HCT116 (cell line): ENCODE results near the gene ELF2. TPM values are rescaled to one million over a fixed set of nuclear protein-coding genes. Genes with fewer than 3 reads are reported as not detected.

Source experiments
- ATAC-seq: fragments of 200-7000 bp; cut with Tn5 transposase; 2 replicates; pipeline ENCODE4 v1.9.1; 2020; ENCODE audit warnings: mild to moderate bottlenecking, moderate library complexity
- BruUV-seq: library from RNA; stranded (reverse); fragments of 400-500 nt; replicated peaks from 2 replicates; lab custom pipeline; 2021; lab: Mats Ljungman, UMichigan
- CTCF ChIA-PET: fragments of 300-600 bp; sonication (Branson Sonifier 250); formaldehyde crosslinking; loops from one replicate; lab custom pipeline; 2021; ENCODE audit warnings: antibody characterized with exemption; lab: Charles Lee
- POLR2A ChIA-PET: fragments of 300-600, 350-600 bp; sonication (Branson Sonifier 250); formaldehyde crosslinking; loops from one replicate; lab custom pipeline; 2021; ENCODE audit warnings: antibody characterized with exemption; lab: Charles Lee
- RAD21 ChIA-PET, 2 experiments: fragments of 300-600 bp; sonication (Branson Sonifier 250); formaldehyde crosslinking; loops; one replicate each; lab custom pipeline; 2023; ENCODE audit warnings: low total read pairs in 2 of 2; ENCODE audit not compliant: uncharacterized antibody in 2 of 2, unreplicated experiment in 2 of 2, low non-redundant PET in 1 of 2; lab: Charles Lee
- DNase-seq: peaks from one replicate; pipeline ENCODE4 v3.0.0-alpha.2; 2010; ENCODE audit warnings: low read depth, low spot score
- H2AFZ ChIP-seq: fragments of 200-600 bp; shearing (Covaris generic), sonication (generic); 2 replicates; pipeline ENCODE4 v1.6.1; 2017; ENCODE audit warnings: low read depth, mixed run types, mixed read lengths, antibody characterized with exemption, low read length; ENCODE audit not compliant: poor library complexity, severe bottlenecking
- H3K27ac ChIP-seq: 2 replicates; pipeline ENCODE4 v1.5.1; 2012; ENCODE audit warnings: low read depth, low read length
- H3K27me3 ChIP-seq: fragments of 200-600 bp; sonication (generic); 2 replicates; pipeline ENCODE4 v1.6.1; 2016; ENCODE audit warnings: mixed run types, low read length, mixed read lengths; ENCODE audit not compliant: insufficient read depth
- H3K36me3 ChIP-seq, 2 experiments: fragments of 200-500 bp in 1 of 2; fragments of 200-600 bp in 1 of 2; sonication (Bioruptor generic) in 1 of 2; sonication (generic) in 1 of 2; 2 replicates each; pipeline versions ENCODE4 v1.5.1 to v1.6.1; 2014 to 2016; ENCODE audit warnings: low read length in 2 of 2, inconsistent platforms in 1 of 2, mixed read lengths in 1 of 2, mixed run types in 1 of 2; ENCODE audit not compliant: insufficient read depth in 2 of 2, control insufficient read depth in 1 of 2
- H3K4me1 ChIP-seq, 2 experiments: fragments of 200-600 bp in 1 of 2; sonication (generic) in 1 of 2; 2 replicates each; pipeline versions ENCODE4 v1.5.1 to v1.6.1; 2012 to 2017; ENCODE audit warnings: low read length in 2 of 2, inconsistent platforms in 1 of 2, mild to moderate bottlenecking in 1 of 2, mixed read lengths in 1 of 2, mixed run types in 1 of 2, moderate library complexity in 1 of 2; ENCODE audit not compliant: insufficient read depth in 2 of 2, control insufficient read depth in 1 of 2
- H3K4me2 ChIP-seq: fragments of 200-600 bp; sonication (generic); 2 replicates; pipeline ENCODE4 v1.6.1; 2017; ENCODE audit warnings: mixed run types, low read length, mixed read lengths
- H3K4me3 ChIP-seq, 2 experiments: fragments of 200-600 bp in 1 of 2; sonication (generic) in 1 of 2; replicated peaks in 1 of 2; 2 replicates each; pipeline ENCODE4 v1.5.1; 2011 to 2016; ENCODE audit warnings: low read length in 2 of 2, control low read depth in 1 of 2, low read depth in 1 of 2, mild to moderate bottlenecking in 1 of 2, mixed read lengths in 1 of 2, mixed run types in 1 of 2
- H3K79me2 ChIP-seq: fragments of 200-600 bp; sonication (generic); 2 replicates; pipeline ENCODE4 v1.6.1; 2017; ENCODE audit warnings: mild to moderate bottlenecking, mixed run types, low read length, moderate library complexity, mixed read lengths; ENCODE audit not compliant: insufficient read depth
- H3K9ac ChIP-seq: fragments of 200-600 bp; sonication (generic); 2 replicates; pipeline ENCODE4 v1.6.1; 2016; ENCODE audit warnings: low read length, mixed read lengths
- H3K9me2 ChIP-seq: fragments of 200-600 bp; sonication (generic), shearing (Covaris generic); 2 replicates; pipeline ENCODE4 v1.6.1; 2017; ENCODE audit warnings: mixed run types, mild to moderate bottlenecking, moderate library complexity; ENCODE audit not compliant: insufficient read depth
- H3K9me3 ChIP-seq, 2 experiments: fragments of 200-500 bp in 1 of 2; fragments of 200-600 bp in 1 of 2; sonication (Bioruptor generic) in 1 of 2; sonication (generic) in 1 of 2; 2 replicates each; pipeline ENCODE4 v1.6.1; 2014 to 2017; ENCODE audit warnings: low read length in 2 of 2, mixed read lengths in 2 of 2, inconsistent platforms in 1 of 2, low read depth in 1 of 2, mild to moderate bottlenecking in 1 of 2, mixed run types in 1 of 2, moderate library complexity in 1 of 2; ENCODE audit not compliant: control insufficient read depth in 1 of 2, insufficient read depth in 1 of 2
- H4K20me1 ChIP-seq: fragments of 200-600 bp; sonication (generic), shearing (Covaris generic); 2 replicates; pipeline ENCODE4 v1.6.1; 2017; ENCODE audit warnings: mixed run types, mild to moderate bottlenecking, moderate library complexity; ENCODE audit not compliant: insufficient read depth
- CEBPB ChIP-seq: IDR thresholded peaks from 2 replicates; pipeline ENCODE4 v1.6.1; 2012; ENCODE audit warnings: low read depth
- CTCF ChIP-seq, 3 experiments: fragments of 200-600 bp in 1 of 3; sonication (generic) in 1 of 3; IDR thresholded peaks in 2 of 3; conservative IDR thresholded peaks in 1 of 3; 2 replicates each; pipeline ENCODE4 v1.5.1; 2012 to 2017; ENCODE audit warnings: low read depth in 2 of 3, low read length in 2 of 3, antibody characterized with exemption in 1 of 3, borderline replicate concordance in 1 of 3, control low read depth in 1 of 3, mild to moderate bottlenecking in 1 of 3, mixed read lengths in 1 of 3, mixed run types in 1 of 3, moderate library complexity in 1 of 3; ENCODE audit not compliant: insufficient read depth in 1 of 3
- EZH2 ChIP-seq: fragments of 200-600 bp; sonication (generic); IDR thresholded peaks from 2 replicates; pipeline ENCODE4 v1.6.1; 2017; ENCODE audit warnings: antibody characterized with exemption, mixed run types
- EZH2phosphoT487 ChIP-seq: fragments of 200-600 bp; IDR thresholded peaks from 2 replicates; pipeline ENCODE4 v1.6.1; 2018; ENCODE audit warnings: antibody characterized with exemption, borderline replicate concordance
- FOSL1 ChIP-seq: IDR thresholded peaks from 2 replicates; pipeline ENCODE4 v1.6.1; 2012; ENCODE audit warnings: low read depth
- POLR2A ChIP-seq: IDR thresholded peaks from 2 replicates; pipeline ENCODE4 v1.7.0; 2011; ENCODE audit warnings: borderline replicate concordance; ENCODE audit not compliant: insufficient read depth, insufficient read length; ENCODE audit errors: extremely low read depth
- POLR2AphosphoS5 ChIP-seq: IDR thresholded peaks from 2 replicates; pipeline ENCODE4 v1.6.1; 2011; ENCODE audit warnings: mild to moderate bottlenecking, low read depth, low read length, moderate library complexity
- ZNF274 ChIP-seq: fragments of 200-500 bp; sonication (Bioruptor generic); IDR thresholded peaks from 2 replicates; pipeline ENCODE4 v1.6.1; 2014; ENCODE audit warnings: mild to moderate bottlenecking, low read depth, low read length, inconsistent platforms
- intact Hi-C: fragments of 100-400 bp; cut with micrococcal nuclease; formaldehyde crosslinking; loops from 2 replicates; pipeline ENCODE4 v1.10.0; 2022
- total RNA-seq: library from RNA; stranded (reverse); gene quantifications from one replicate; pipeline ENCODE4 v1.2.1, GENCODE V29; 2021; ENCODE audit not compliant: unreplicated experiment

The ELF2 gene
- total RNA-seq, 1 experiment from 2014 or later = 28.2 TPM

- no TSS peak for BruUV-seq
- TF ChIP-seq CTCF (IDR thresholded peaks at IDR 0.05 in 2 of 3, conservative IDR thresholded peaks at IDR 0.05 in 1 of 3; ENCODE audit: borderline replicate concordance in 1 of 3, insufficient read depth in 1 of 3, low read depth in 2 of 3, low read length in 2 of 3) (no peak), POLR2AphosphoS5 (no peak), FOSL1 (no peak), CEBPB (no peak), ZNF274 (no peak), EZH2 (no peak), POLR2A (no peak), EZH2phosphoT487 (no peak)
- TF ChIP-seq, all 23 proteins: peak for 0
- Histone ChIP-seq H3K36me3 (no peaks in the 10 kb centered on the region), H3K9me2 (no peaks in the 10 kb centered on the region), H3K27ac (no peak overlapping the region), H3K4me1 (peaks cover 3 to 25% of the 10 kb centered on the region in 2 experiments; a peak in 3 of 4 replicates), H3K27me3 (no peaks in the 10 kb centered on the region), H3K4me2 (no peak overlapping the region), H3K9me3 (no peaks in the 10 kb centered on the region), H3K9ac (no peak overlapping the region), H2AFZ (no peak overlapping the region), H3K4me3 (no peak overlapping the region), H3K79me2 (peaks cover 18% of the 10 kb centered on the region), H4K20me1 (no peaks in the 10 kb centered on the region)
- CTCF ChIA-PET = interaction anchor here (2.2 kb wide), 1 partner anchor 141 kb away, joined by 8 read pairs; no protein-coding TSS in a partner anchor
- ATAC-seq (no peak), DNase-seq (no peak)
- intact Hi-C loops = no loop called here
- RAD21 ChIA-PET = no interaction called here
- POLR2A ChIA-PET = no interaction called here
These were observed 6.1 kb downstream of the ELF2 start for GRCh38 chr4:139170932-139171331.
